Erythroblast (primary cell): ENCODE measurements around the gene E2F2.

ENCODE experiments used
- GATA1 ChIP-seq: IDR thresholded peaks from 2 replicates; pipeline ENCODE4 v1.6.1; 2011; ENCODE audit warnings: low read depth, mild to moderate bottlenecking, control low read depth, low read length, moderate library complexity
- POLR2A ChIP-seq: IDR thresholded peaks from 2 replicates; pipeline ENCODE4 v1.6.1; 2011; ENCODE audit warnings: mild to moderate bottlenecking, low read length

GRCh38 chr1:23546897-23547584, 16.0 kb upstream of the E2F2 start:
- TF ChIP-seq POLR2A: no peak
- TF ChIP-seq GATA1: no peak
